ENCODE measurements around the gene SLC25A15.
"Not testable (repeated sequence)": the region's sequence is repeated elsewhere in the genome, so short reads cannot be mapped to it uniquely, and the experiment has no call there.

Gene SLC25A15

GRCh38 chr13:40814803-40815202 is 25.4 kb downstream of the SLC25A15 start:
- TF ChIP-seq, protein P1, sequence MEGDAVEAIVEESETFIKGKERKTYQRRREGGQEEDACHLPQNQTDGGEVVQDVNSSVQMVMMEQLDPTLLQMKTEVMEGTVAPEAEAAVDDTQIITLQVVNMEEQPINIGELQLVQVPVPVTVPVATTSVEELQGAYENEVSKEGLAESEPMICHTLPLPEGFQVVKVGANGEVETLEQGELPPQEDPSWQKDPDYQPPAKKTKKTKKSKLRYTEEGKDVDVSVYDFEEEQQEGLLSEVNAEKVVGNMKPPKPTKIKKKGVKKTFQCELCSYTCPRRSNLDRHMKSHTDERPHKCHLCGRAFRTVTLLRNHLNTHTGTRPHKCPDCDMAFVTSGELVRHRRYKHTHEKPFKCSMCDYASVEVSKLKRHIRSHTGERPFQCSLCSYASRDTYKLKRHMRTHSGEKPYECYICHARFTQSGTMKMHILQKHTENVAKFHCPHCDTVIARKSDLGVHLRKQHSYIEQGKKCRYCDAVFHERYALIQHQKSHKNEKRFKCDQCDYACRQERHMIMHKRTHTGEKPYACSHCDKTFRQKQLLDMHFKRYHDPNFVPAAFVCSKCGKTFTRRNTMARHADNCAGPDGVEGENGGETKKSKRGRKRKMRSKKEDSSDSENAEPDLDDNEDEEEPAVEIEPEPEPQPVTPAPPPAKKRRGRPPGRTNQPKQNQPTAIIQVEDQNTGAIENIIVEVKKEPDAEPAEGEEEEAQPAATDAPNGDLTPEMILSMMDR (IDR thresholded peaks at IDR 0.05) = no peak
- Histone ChIP-seq H3K9me3 (peaks cover 0 to 27% (median 0%) of the 10 kb centered on the region in 3 donors), H3K4me1 (no peaks in the 10 kb centered on the region), H3K4me3 (no peak overlapping the region), H3K27me3 (no peaks in the 10 kb centered on the region), H3K27ac (no peak overlapping the region), H3K36me3 (peaks cover 29 to 62% (median 50%) of the 10 kb centered on the region in 3 donors)
- intact Hi-C loops (cut with DNase I; ENCODE audit: low total_unique reads) = no loop called here
- no peak for DNase-seq

DNA sequence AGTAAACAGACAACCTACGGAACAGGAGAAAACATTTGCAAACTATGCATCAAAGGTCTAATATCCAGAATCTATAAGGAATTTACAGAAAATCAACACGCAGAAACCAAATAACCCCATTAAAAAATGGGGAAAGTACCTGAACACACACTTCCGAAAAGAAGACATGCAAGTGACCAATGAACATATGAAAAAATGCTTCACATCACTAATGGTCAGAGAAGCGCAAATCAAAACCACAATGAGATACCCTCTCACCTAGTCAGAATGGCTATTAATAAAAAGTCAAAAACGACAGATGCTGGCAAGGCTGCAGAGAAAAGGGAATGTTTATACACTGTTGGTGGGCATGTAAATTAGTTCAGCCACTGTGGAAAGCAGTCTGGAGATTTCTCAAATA is 29.5 kb downstream of the SLC25A15 start:
- peaks cover 0 to 27% (median 0%) of the 10 kb centered on the region in 3 donors for H3K9me3 ChIP-seq
- H3K4me1 ChIP-seq = no peaks in the 10 kb centered on the region
- H3K36me3 ChIP-seq = peaks cover 15 to 32% (median 17%) of the 10 kb centered on the region in 3 donors
- H3K4me3 ChIP-seq = no peak overlapping the region
- H3K27me3 ChIP-seq = no peaks in the 10 kb centered on the region
- intact Hi-C loops (cut with DNase I; ENCODE audit: low total_unique reads) = no loop called here
- no peak for DNase-seq
- TF ChIP-seq, protein P1 (IDR thresholded peaks at IDR 0.05) = no peak
- H3K27ac ChIP-seq = no peak overlapping the region

DNA sequence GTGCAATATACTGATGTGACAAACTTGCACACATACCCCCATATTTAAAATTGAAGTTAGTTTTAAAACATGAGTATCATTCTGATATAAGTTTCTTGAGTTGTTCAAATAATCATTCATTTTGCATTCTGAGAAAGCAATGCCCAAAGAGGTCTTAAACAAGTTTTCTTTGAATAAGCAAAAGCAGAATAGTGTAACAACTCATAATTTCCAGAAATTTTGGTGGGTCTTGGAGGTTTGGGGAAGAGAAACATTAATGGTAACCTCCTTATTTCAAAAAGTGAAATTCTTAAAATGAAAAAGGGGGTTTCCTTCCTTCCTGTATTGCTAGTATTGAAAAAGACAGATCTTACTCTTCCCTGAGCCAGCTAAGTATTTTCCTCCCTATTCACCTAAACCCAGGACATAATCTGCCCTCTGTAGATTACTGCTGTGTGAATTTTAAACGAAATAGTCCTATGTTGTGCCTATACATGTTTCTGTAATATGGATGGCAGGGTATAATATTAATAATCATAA is 30.4 kb downstream of the SLC25A15 start:
- H3K4me1 ChIP-seq = no peaks in the 10 kb centered on the region
- intact Hi-C loops (cut with DNase I; ENCODE audit: low total_unique reads) = no loop called here
- H3K9me3 ChIP-seq = peaks cover 0 to 27% (median 0%) of the 10 kb centered on the region in 3 donors
- no peaks in the 10 kb centered on the region for H3K27me3 ChIP-seq
- peaks cover 9 to 23% (median 13%) of the 10 kb centered on the region in 3 donors for H3K36me3 ChIP-seq
- TF ChIP-seq, protein P1 (IDR thresholded peaks at IDR 0.05) = no peak
- no peak overlapping the region for H3K4me3 ChIP-seq
- no peak for DNase-seq
- H3K27ac ChIP-seq = no peak overlapping the region

- H3K4me3 ChIP-seq; H3K4me1 ChIP-seq; H3K27me3 ChIP-seq; H3K36me3 ChIP-seq; DNase-seq; H3K9me3 ChIP-seq; H3K27ac ChIP-seq; intact Hi-C loops (cut with DNase I; ENCODE audit: low total_unique reads): not testable (repeated sequence)
Observed at GRCh38 chr13:40839725-40840124, 50.3 kb downstream of the SLC25A15 start.

GRCh38 chr13:40840955-40841354 is 51.5 kb downstream of the SLC25A15 start:
- H3K36me3 ChIP-seq; H3K27me3 ChIP-seq; H3K27ac ChIP-seq; H3K9me3 ChIP-seq; H3K4me1 ChIP-seq; DNase-seq; intact Hi-C loops (cut with DNase I; ENCODE audit: low total_unique reads); H3K4me3 ChIP-seq: not testable (repeated sequence)
